Measurements from ENCODE around the gene FGF13. TPM values are rescaled to one million over a fixed set of nuclear protein-coding genes. Genes with fewer than 3 reads are reported as not detected.

The FGF13 gene
- total and polyA plus RNA-seq, 4 experiments from 2014 or later: not detected

GRCh38 chrX:138664016-138664415 lies 47.5 kb downstream of the FGF13 start:
- Histone ChIP-seq H3K9me3 (ENCODE audit: control insufficient read depth in 1 of 2, low read length in 2 of 2) (no peaks in the 10 kb centered on the region), H3K36me3 (ENCODE audit: insufficient read depth, low read length) (no peaks in the 10 kb centered on the region), H3K27ac (ENCODE audit: low read depth, low read length) (no peak overlapping the region), H3K4me1 (ENCODE audit: insufficient read depth, low read length) (no peaks in the 10 kb centered on the region), H3K27me3 (ENCODE audit: insufficient read depth, low read length) (no peaks in the 10 kb centered on the region), H3K4me3 (ENCODE audit: low read length in 2 of 2) (no peak overlapping the region)
- Mint-ChIP-seq H3K9me3 (no peaks in the 10 kb centered on the region), H3K4me1 (no peaks in the 10 kb centered on the region), H3K36me3 (no peaks in the 10 kb centered on the region), H3K27ac (no peak overlapping the region), H3K4me3 (no peak overlapping the region), H3K27me3 (no peaks in the 10 kb centered on the region)
- intact Hi-C loops (cut with micrococcal nuclease): no loop called here
- no peak for DNase-seq
- ChIA-PET POLR2A (ENCODE audit: partially characterized antibody) (no interaction called here), CTCF (ENCODE audit: partially characterized antibody) (no interaction called here)

GRCh38 chrX:138651494-138651893 lies 60.0 kb downstream of the FGF13 start:
- POLR2A ChIA-PET (ENCODE audit: partially characterized antibody): no interaction called here
- DNase-seq: no peak
- Histone ChIP-seq H3K36me3 (ENCODE audit: insufficient read depth, low read length) (no peaks in the 10 kb centered on the region), H3K4me1 (ENCODE audit: insufficient read depth, low read length) (no peaks in the 10 kb centered on the region), H3K27me3 (ENCODE audit: insufficient read depth, low read length) (no peaks in the 10 kb centered on the region), H3K9me3 (ENCODE audit: control insufficient read depth in 1 of 2, low read length in 2 of 2) (no peaks in the 10 kb centered on the region), H3K27ac (ENCODE audit: low read depth, low read length) (no peak overlapping the region), H3K4me3 (ENCODE audit: low read length in 2 of 2) (no peak overlapping the region)
- H3K27me3 Mint-ChIP-seq: peaks cover 0 to 1% of the 10 kb centered on the region in 2 donors
- intact Hi-C loops (cut with micrococcal nuclease): no loop called here
- CTCF ChIA-PET (ENCODE audit: partially characterized antibody): no interaction called here
- no peak overlapping the region for H3K4me3 Mint-ChIP-seq
- H3K27ac Mint-ChIP-seq: no peak overlapping the region
- H3K9me3 Mint-ChIP-seq: peaks cover 0 to 2% (median 0%) of the 10 kb centered on the region in 8 donors
- H3K36me3 Mint-ChIP-seq: no peaks in the 10 kb centered on the region
- no peaks in the 10 kb centered on the region for H3K4me1 Mint-ChIP-seq

GRCh38 chrX:138648568-138648967 lies 62.9 kb downstream of the FGF13 start:
- H3K4me3 ChIP-seq (ENCODE audit: low read length in 2 of 2): no peak overlapping the region
- Mint-ChIP-seq H3K4me3 (no peak overlapping the region), H3K27me3 (peaks cover 0 to 1% of the 10 kb centered on the region in 2 donors), H3K4me1 (no peaks in the 10 kb centered on the region), H3K36me3 (no peaks in the 10 kb centered on the region), H3K27ac (no peak overlapping the region), H3K9me3 (peaks cover 0 to 2% (median 0%) of the 10 kb centered on the region in 8 donors)
- no peaks in the 10 kb centered on the region for H3K9me3 ChIP-seq (ENCODE audit: control insufficient read depth in 1 of 2, low read length in 2 of 2)
- no peaks in the 10 kb centered on the region for H3K4me1 ChIP-seq (ENCODE audit: insufficient read depth, low read length)
- DNase-seq: no peak
- intact Hi-C loops (cut with micrococcal nuclease): no loop called here
- CTCF ChIA-PET (ENCODE audit: partially characterized antibody): no interaction called here
- no peaks in the 10 kb centered on the region for H3K36me3 ChIP-seq (ENCODE audit: insufficient read depth, low read length)
- H3K27me3 ChIP-seq (ENCODE audit: insufficient read depth, low read length): no peaks in the 10 kb centered on the region
- H3K27ac ChIP-seq (ENCODE audit: low read depth, low read length): no peak overlapping the region
- POLR2A ChIA-PET (ENCODE audit: partially characterized antibody): no interaction called here

- CTCF ChIA-PET (ENCODE audit: partially characterized antibody): no interaction called here
- DNase-seq: no peak
- POLR2A ChIA-PET (ENCODE audit: partially characterized antibody): no interaction called here
- H3K36me3 Mint-ChIP-seq: no peaks in the 10 kb centered on the region
- intact Hi-C loops (cut with micrococcal nuclease): no loop called here
- Histone ChIP-seq H3K27me3 (ENCODE audit: insufficient read depth, low read length) (no peaks in the 10 kb centered on the region), H3K36me3 (ENCODE audit: insufficient read depth, low read length) (no peaks in the 10 kb centered on the region), H3K4me3 (ENCODE audit: low read length in 2 of 2) (no peak overlapping the region), H3K9me3 (ENCODE audit: control insufficient read depth in 1 of 2, low read length in 2 of 2) (no peaks in the 10 kb centered on the region), H3K27ac (ENCODE audit: low read depth, low read length) (no peak overlapping the region), H3K4me1 (ENCODE audit: insufficient read depth, low read length) (no peaks in the 10 kb centered on the region)
- no peaks in the 10 kb centered on the region for H3K9me3 Mint-ChIP-seq
- H3K27ac Mint-ChIP-seq: no peak overlapping the region
- H3K4me3 Mint-ChIP-seq: no peak overlapping the region
- no peaks in the 10 kb centered on the region for H3K27me3 Mint-ChIP-seq
- no peaks in the 10 kb centered on the region for H3K4me1 Mint-ChIP-seq
Observed at GRCh38 chrX:138638996-138639395, 72.5 kb downstream of the FGF13 start.

Small RNA genes within 50 kb of the gene (microRNA-seq; reads per million reads assigned to microRNA genes)
- gene MIR504 (ENCODE audit: borderline microRNAs expressed, borderline number of aligned reads, borderline replicate concordance): not detected

Measured in CD4-positive, alpha-beta memory T cell (primary cell).